Measurements from ENCODE around the gene KRT79. TPM values are rescaled to one million over a fixed set of nuclear protein-coding genes. Genes with fewer than 3 reads are reported as not detected.
A peak's percentile ranks its signal among the peaks of the same experiment; 100 is the strongest.

The KRT79 gene
- total RNA-seq, 1 experiment from 2014 or later: not detected

GRCh38 chr12:52871291-52872039 is 37.4 kb upstream of the KRT79 start:
- Histone ChIP-seq H3K27me3 (ENCODE audit: control insufficient read depth, insufficient read depth, low read length) (no peaks in the 10 kb centered on the region), H3K36me3 (ENCODE audit: control insufficient read depth, insufficient read depth, low read length) (no peaks in the 10 kb centered on the region), H3K9me3 (ENCODE audit: control insufficient read depth, insufficient read depth, low read depth, low read length) (no peaks in the 10 kb centered on the region), H3K4me1 (ENCODE audit: control insufficient read depth, insufficient read depth, low read length) (peaks cover 33% of the 10 kb centered on the region), H3K27ac (ENCODE audit: low read length) (peak overlapping the region; percentile 51; the same call in 1 of the 2 replicates), H3K4me3 (ENCODE audit: low read depth in 2 of 2, low read length in 2 of 2) (no peak overlapping the region)
- intact Hi-C loops (cut with micrococcal nuclease; ENCODE audit: unreplicated experiment) (loop anchor here (2.0 to 5.0 kb wide), 2 partner anchors 289 to 734 kb away; no protein-coding TSS in a partner anchor), in situ Hi-C loops (cut with HindIII; ENCODE audit: low pct_unique_long_range_greater_than_20kb, low sequenced_read_pairs) (no loop called here)
- DNase-seq (ENCODE audit: low read depth, low spot score) (no peak), ATAC-seq (no peak; the same call in 1 of the 2 replicates)
- ChIA-PET POLR2A (no interaction called here), CTCF (interaction anchor here (1.3 to 2.3 kb wide), 3 partner anchors 8 to 293 kb away, joined by 5 to 18 read pairs (median 7); no protein-coding TSS in a partner anchor)
- no peak for TF ChIP-seq REST (IDR thresholded peaks at IDR 0.05; ENCODE audit: insufficient read depth in 1 of 2, low read depth in 2 of 2, low read length in 1 of 2)
- 0 out of 2 replicates have a peak, but pooled peaks have one; percentile 19 for TF ChIP-seq TCF7L2 (IDR thresholded peaks at IDR 0.05; ENCODE audit: low read depth, low read length)
- TF ChIP-seq, protein P1, sequence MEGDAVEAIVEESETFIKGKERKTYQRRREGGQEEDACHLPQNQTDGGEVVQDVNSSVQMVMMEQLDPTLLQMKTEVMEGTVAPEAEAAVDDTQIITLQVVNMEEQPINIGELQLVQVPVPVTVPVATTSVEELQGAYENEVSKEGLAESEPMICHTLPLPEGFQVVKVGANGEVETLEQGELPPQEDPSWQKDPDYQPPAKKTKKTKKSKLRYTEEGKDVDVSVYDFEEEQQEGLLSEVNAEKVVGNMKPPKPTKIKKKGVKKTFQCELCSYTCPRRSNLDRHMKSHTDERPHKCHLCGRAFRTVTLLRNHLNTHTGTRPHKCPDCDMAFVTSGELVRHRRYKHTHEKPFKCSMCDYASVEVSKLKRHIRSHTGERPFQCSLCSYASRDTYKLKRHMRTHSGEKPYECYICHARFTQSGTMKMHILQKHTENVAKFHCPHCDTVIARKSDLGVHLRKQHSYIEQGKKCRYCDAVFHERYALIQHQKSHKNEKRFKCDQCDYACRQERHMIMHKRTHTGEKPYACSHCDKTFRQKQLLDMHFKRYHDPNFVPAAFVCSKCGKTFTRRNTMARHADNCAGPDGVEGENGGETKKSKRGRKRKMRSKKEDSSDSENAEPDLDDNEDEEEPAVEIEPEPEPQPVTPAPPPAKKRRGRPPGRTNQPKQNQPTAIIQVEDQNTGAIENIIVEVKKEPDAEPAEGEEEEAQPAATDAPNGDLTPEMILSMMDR (IDR thresholded peaks at IDR 0.05): no peak
- TF ChIP-seq SIN3A (IDR thresholded peaks at IDR 0.05; ENCODE audit: borderline replicate concordance, insufficient read depth, low read depth, low read length): no peak
- no peak for TF ChIP-seq POLR2AphosphoS5 (IDR thresholded peaks at IDR 0.05; ENCODE audit: low read depth, low read length)
- no TSS peak for BruUV-seq (replicated peaks)

GRCh38 chr12:52870361-52871290 is 36.5 kb upstream of the KRT79 start:
- no TSS peak for BruUV-seq (replicated peaks)
- Histone ChIP-seq H3K4me1 (ENCODE audit: control insufficient read depth, insufficient read depth, low read length) (peaks cover 33% of the 10 kb centered on the region), H3K9me3 (ENCODE audit: control insufficient read depth, insufficient read depth, low read depth, low read length) (no peaks in the 10 kb centered on the region), H3K4me3 (ENCODE audit: low read depth in 2 of 2, low read length in 2 of 2) (no peak overlapping the region), H3K36me3 (ENCODE audit: control insufficient read depth, insufficient read depth, low read length) (no peaks in the 10 kb centered on the region), H3K27ac (ENCODE audit: low read length) (no peak overlapping the region), H3K27me3 (ENCODE audit: control insufficient read depth, insufficient read depth, low read length) (no peaks in the 10 kb centered on the region)
- intact Hi-C loops (cut with micrococcal nuclease; ENCODE audit: unreplicated experiment) (loop anchor here (2.0 to 5.0 kb wide), 2 partner anchors 288 to 733 kb away; no protein-coding TSS in a partner anchor), in situ Hi-C loops (cut with HindIII; ENCODE audit: low pct_unique_long_range_greater_than_20kb, low sequenced_read_pairs) (no loop called here)
- POLR2A ChIA-PET: no interaction called here
- ATAC-seq (peak; percentile 69), DNase-seq (ENCODE audit: low read depth, low spot score) (no peak)
- CTCF ChIA-PET: interaction anchor here (0.5 to 2.3 kb wide), 26 partner anchors 9 to 722 kb away, joined by 3 to 18 read pairs (median 3); partner anchors contain the start of gene SPRYD3
- no peak for TF ChIP-seq POLR2AphosphoS5 (IDR thresholded peaks at IDR 0.05; ENCODE audit: low read depth, low read length)
- TF ChIP-seq, protein P1 (IDR thresholded peaks at IDR 0.05): peak; percentile 96

Data from Panc1 (cell line).